GM18907 (cell line): ENCODE measurements around the gene OR12D2.
"Not testable (repeated sequence)": the region's sequence is repeated elsewhere in the genome, so short reads cannot be mapped to it uniquely, and the experiment has no call there.

Source experiments
- ATAC-seq: cut with Tn5 transposase; IDR thresholded peaks from one replicate; pipeline ENCODE4 v1.9.1; 2021; ENCODE audit warnings: mild to moderate bottlenecking, moderate library complexity; ENCODE audit not compliant: unreplicated experiment

OR12D2 gene

DNA sequence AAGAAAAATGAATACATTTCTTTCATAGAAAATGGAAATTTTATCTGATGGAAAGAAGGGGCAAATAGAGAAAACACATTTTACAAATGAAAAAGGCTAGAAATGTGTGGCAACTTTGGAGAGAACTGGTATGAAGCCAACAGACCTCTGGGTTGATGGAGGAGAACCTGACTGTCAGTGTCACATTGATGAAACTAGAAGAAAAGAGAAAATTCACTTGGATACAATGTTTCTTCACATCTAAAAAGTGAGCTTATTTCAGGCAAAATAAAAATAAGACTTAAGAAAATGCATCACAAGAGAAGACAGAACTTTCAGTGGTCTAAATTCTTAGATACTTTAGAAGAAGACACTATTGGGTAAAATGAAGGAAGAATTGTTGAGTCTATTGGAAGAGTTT, at the start of gene OR12D2:
OR12D2 (plus strand) TSS at position 301 of the 400 bp plus-strand sequence. CDS start 1,069 bp downstream, outside the sequence.
- ATAC-seq, result no peak

GRCh38 chr6:29349348-29349747, 46.1 kb upstream of the OR12D2 start:
- not testable (repeated sequence) for ATAC-seq

GRCh38 chr6:29354980-29355379, 40.5 kb upstream of the OR12D2 start:
- ATAC-seq, result no peak

DNA sequence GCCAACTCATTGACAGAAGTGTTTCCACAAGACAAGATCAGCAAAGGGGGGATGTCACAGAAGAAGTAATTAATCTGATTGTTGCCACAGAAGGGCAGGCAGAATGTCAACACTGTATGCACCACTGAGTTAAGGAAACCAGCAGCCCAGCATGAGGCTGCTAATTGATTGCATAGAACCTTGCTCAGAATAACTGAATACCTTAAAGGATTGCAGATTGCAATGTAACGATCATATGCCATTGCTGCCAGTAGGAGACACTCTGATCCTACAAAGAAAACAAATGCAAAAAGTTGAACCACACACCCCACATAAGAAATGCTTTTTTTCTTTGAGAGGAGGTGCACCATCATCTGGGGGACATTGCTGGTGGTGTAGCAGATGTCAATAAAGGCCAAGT, 39.8 kb upstream of the OR12D2 start:
- no peak for ATAC-seq

- no peak for ATAC-seq
These were observed 26.7 kb upstream of the OR12D2 start, which contains the start of gene OR5V1 for GRCh38 chr6:29368765-29369164. Gene OR5V1, minus strand, starts transcription at chr6:29368865. Its CDS starts 12,670 bp downstream, at chr6:29356195.

DNA sequence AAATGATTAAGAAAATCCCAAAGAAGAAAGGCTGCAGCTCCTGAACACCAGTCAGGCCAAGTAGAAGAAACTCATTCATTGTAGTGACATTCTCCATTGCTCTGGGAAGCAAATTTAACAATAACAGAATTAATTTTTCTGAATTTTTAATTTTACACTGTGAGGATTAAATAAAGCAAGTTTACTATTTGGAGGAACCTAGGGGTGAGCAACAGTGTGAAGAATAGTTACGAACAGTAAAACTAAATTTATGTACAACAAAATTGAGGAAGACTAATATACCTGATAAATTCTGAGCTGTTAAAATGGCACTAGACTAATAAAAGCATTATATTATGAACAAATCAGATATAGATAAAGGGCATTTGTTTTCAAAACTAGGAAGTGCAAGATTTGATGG, 20.2 kb upstream of the OR12D2 start, which contains the start of gene OR12D3:
OR12D3 (minus strand) TSS at position 101 of the 400 bp plus-strand sequence; CDS start at position 97, 4 bp downstream.
- ATAC-seq, result no peak

- ATAC-seq, result no peak
These were observed 19.4 kb upstream of the OR12D2 start for GRCh38 chr6:29376003-29376402.

DNA sequence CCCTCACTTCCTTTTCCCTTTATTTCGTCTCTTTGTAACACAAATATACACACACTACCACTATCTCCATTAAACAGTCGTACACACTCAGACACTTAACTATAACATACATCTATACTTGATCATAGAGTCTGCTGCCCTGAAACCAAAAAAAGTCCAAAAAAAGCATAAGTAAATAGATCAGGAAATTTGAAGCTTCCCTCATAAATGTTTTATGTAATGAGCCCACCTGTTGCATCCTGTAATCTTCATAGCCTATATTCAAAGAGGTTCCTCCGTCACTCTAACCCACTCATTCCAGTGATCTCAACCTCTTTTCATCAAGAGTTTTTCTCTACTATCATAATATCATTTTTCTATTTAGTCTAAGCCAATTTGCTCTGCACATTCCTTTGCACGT, 6.9 kb upstream of the OR12D2 start:
- no peak for ATAC-seq

- no peak for ATAC-seq
These were observed 4.1 kb downstream of the OR12D2 start for GRCh38 chr6:29399525-29399924.

DNA sequence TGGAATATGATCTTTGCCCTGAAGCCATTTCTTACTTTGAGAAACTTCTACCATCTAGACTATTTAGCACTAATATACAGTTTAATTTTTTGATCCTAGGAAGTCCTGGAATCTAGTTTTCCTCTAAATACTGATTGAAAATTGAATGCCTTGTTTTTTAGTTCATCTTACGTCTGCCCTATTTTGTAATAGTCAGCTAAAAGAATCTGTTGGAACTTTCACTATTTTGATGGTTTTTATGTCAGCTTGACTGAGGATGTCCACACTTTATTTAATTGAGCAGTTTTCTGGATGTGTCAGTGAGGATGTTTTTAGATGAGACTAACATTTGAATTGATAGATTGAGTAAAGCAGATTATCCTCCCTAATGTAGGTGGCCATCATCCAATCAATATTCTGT, 8.4 kb downstream of the OR12D2 start:
- ATAC-seq, result no peak

GRCh38 chr6:29414588-29414987, 19.2 kb downstream of the OR12D2 start, which contains the start of gene OR12D1:
Gene OR12D1, plus strand, starts transcription at chr6:29414928.
- ATAC-seq, result no peak

DNA sequence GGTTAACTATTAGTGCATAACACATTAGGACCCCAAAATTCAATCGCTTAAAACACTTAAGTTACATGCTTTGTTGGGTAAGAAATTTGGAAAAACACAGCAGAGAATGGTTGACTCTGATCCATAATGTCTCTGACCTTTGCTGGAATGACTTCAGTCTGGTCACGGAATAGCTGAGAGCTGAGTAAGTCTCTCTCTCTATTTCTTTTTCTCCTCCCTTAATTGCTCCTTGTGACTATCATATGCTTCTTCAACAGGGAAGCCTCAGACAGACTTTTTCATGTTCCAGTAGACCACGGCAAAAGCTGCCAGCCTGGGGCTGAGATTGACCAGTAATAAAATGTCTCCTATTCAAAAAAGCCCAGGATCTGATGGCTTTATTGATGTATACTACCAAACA, 24.1 kb downstream of the OR12D2 start:
- no peak for ATAC-seq

DNA sequence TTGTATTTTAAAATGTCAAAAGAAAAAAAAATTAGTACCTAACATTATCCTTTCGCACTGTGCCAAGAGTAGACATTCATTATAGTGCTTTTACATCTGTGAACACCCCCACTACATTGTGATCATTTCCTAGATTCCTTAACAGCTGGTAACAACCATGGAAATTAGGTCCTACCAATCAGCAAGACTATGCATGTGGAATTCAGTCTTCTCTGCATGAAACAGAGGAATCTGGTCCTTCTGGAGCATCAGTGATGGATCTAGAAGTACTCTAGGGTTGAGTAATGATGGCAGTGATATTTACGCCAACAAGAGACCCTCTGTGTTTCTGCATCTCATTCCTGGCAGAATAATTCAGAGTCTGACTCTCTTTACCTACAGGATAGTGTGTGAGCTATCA, 28.7 kb downstream of the OR12D2 start:
- ATAC-seq, result no peak

DNA sequence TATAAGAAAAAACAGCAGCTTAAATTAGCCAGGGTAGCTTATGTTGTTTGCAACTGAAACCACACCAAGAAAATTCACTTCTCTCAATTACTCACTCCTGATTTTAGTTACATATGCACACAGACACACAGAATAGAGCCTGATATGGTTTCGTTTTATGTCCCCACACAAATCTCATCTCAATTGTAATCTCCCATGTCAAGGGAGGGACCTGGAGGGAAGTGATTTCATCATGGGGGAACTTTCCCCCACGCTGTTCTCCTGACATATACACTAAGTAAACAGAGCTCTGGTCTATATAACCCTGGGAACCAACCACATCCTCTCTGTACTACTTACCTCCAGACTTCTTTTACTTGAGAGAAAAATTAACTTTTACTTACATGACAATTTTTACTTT, 29.1 kb downstream of the OR12D2 start:
- ATAC-seq, result no peak

DNA sequence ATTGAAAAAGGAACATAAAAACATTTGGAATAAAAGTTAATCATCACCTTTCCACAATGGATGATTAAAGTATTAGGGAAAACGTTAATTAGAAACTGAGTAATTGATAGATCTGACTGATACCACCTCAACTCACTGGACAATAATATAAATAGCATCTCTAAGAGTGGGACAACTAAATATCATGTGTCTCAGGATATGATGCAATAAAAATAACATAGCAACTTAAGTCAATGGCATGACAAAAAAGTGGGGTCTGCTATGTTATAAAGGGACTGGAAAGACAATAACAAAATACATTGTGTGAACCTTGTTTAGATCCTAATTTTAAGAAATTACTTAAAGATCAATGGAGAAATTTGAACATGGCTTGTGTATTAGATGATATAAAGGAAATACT, 29.6 kb downstream of the OR12D2 start:
- no peak for ATAC-seq

- ATAC-seq, result no peak
These were observed 31.2 kb downstream of the OR12D2 start for GRCh38 chr6:29426654-29427053.

DNA sequence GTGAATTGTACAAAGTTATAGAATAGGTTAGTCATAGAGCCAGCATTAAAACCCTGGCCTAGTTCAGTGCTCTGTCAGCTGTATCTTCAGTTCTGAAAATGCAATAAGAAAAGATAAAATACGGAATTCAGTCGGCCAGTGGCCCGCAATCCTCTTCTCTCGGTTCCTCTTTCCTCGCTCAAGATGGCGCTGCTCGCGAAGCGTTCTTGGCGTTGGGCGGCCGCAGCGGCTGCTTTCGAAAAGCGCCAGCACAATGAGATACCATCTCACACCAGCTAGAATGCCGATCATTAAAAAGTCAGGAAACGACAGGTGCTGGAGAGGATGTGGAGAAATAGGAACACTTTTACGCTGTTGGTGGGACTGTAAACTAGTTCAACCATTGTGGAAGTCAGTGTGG, 41.3 kb downstream of the OR12D2 start:
- ATAC-seq, result not testable (repeated sequence)

GRCh38 chr6:29439006-29439405, 43.6 kb downstream of the OR12D2 start, which contains the start of gene OR10C1:
Gene OR10C1, plus strand, starts transcription at chr6:29439306. Its CDS starts 710 bp downstream, at chr6:29440016.
- ATAC-seq, result no peak

DNA sequence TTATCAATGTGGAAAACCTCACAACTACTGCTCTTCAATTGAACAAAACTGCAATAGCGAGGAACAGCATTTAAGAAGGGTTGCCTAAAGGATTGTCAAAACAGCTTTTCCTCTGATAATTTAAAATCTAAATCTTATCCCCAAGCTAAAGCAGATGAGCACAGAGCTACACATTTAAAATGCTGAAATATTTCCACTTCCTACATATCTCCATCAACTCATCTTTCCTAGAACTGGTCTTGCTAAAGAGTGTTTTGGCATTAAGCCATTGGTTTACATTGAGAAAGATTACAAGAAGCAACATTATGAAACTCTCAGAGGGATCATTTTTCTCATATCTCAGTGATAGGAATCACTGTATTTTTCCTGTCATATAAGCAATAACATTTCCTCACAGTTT, 47.3 kb downstream of the OR12D2 start:
- ATAC-seq, result no peak

- not testable (repeated sequence) for ATAC-seq
These were observed 48.6 kb downstream of the OR12D2 start for GRCh38 chr6:29444031-29444430.
